Keratinocyte (primary cell): ENCODE results near the gene RNH1. TPM values are rescaled to one million over a fixed set of nuclear protein-coding genes. Genes with fewer than 3 reads are reported as not detected.

Experiments used
- DNase-seq: peaks from one replicate; pipeline ENCODE4 v3.0.0-alpha.2; 2011; ENCODE audit warnings: low read depth, missing footprints, low spot score
- FAIRE-seq: peaks from 2 replicates; lab custom pipeline; 2011; peaks lifted over from hg19 to GRCh38; lab: Jason Lieb, UNC
- H2AFZ ChIP-seq: 2 replicates; pipeline ENCODE4 v1.6.0; 2012; ENCODE audit warnings: low read length, control low read depth, inconsistent platforms; ENCODE audit not compliant: control insufficient read depth
- H3K27ac ChIP-seq: 2 replicates; pipeline ENCODE4 v1.5.1; 2011; ENCODE audit warnings: low read length; ENCODE audit not compliant: control insufficient read depth, insufficient read depth
- H3K27me3 ChIP-seq: 3 replicates; pipeline ENCODE4 v1.6.0; 2011; ENCODE audit warnings: low read length; ENCODE audit not compliant: control insufficient read depth, insufficient read depth; ENCODE audit errors: extremely low read depth
- H3K36me3 ChIP-seq, 2 experiments: 2 replicates in 1 of 2; 3 replicates in 1 of 2; pipeline ENCODE4 v1.5.1; 2011; ENCODE audit warnings: low read length in 2 of 2, mild to moderate bottlenecking in 1 of 2; ENCODE audit not compliant: control insufficient read depth in 2 of 2, insufficient read depth in 2 of 2; ENCODE audit errors: extremely low read depth in 1 of 2
- H3K4me1 ChIP-seq: 3 replicates; pipeline ENCODE4 v1.5.1; 2011; ENCODE audit warnings: low read length; ENCODE audit not compliant: control insufficient read depth, insufficient read depth; ENCODE audit errors: extremely low read depth
- H3K4me2 ChIP-seq: 3 replicates; pipeline ENCODE4 v1.6.0; 2011; ENCODE audit warnings: low read depth, low read length; ENCODE audit not compliant: control insufficient read depth, insufficient read depth; ENCODE audit errors: extremely low read depth
- H3K4me3 ChIP-seq, 3 experiments: fragments of 200-600 bp in 1 of 3; sonication (generic) in 1 of 3; 2 replicates in 2 of 3; 3 replicates in 1 of 3; pipeline ENCODE4 v1.5.1; 2011 to 2016; ENCODE audit warnings: low read length in 3 of 3, mild to moderate bottlenecking in 3 of 3, control low read depth in 2 of 3, inconsistent platforms in 1 of 3, low read depth in 1 of 3, mixed read lengths in 1 of 3, mixed run types in 1 of 3, moderate library complexity in 1 of 3; ENCODE audit not compliant: control insufficient read depth in 2 of 3, insufficient read depth in 2 of 3; ENCODE audit errors: extremely low read depth in 1 of 3
- H3K79me2 ChIP-seq: 2 replicates; pipeline ENCODE4 v1.6.0; 2012; ENCODE audit warnings: low read length; ENCODE audit not compliant: control insufficient read depth, insufficient read depth
- H3K9ac ChIP-seq: 3 replicates; pipeline ENCODE4 v1.6.0; 2011; ENCODE audit warnings: low read length; ENCODE audit not compliant: control insufficient read depth, insufficient read depth; ENCODE audit errors: extremely low read depth
- H3K9me1 ChIP-seq: 3 replicates; pipeline ENCODE4 v1.6.0; 2011; ENCODE audit warnings: low read length; ENCODE audit not compliant: control insufficient read depth, insufficient read depth; ENCODE audit errors: extremely low read depth
- H3K9me3 ChIP-seq: 2 replicates; pipeline ENCODE4 v1.5.1; 2012; ENCODE audit warnings: low read depth, low read length; ENCODE audit not compliant: control insufficient read depth
- H4K20me1 ChIP-seq: 3 replicates; pipeline ENCODE4 v1.6.0; 2011; ENCODE audit warnings: low read length; ENCODE audit not compliant: control insufficient read depth, insufficient read depth; ENCODE audit errors: extremely low read depth
- CTCF ChIP-seq, 3 experiments: IDR thresholded peaks in 1 of 3; conservative IDR thresholded peaks in 1 of 3; optimal IDR thresholded peaks in 1 of 3; 2 replicates in 2 of 3; 3 replicates in 1 of 3; pipeline versions ENCODE3 to v1.5.1; 2011; ENCODE audit warnings: low read length in 3 of 3, mild to moderate bottlenecking in 3 of 3, moderate library complexity in 2 of 3, control low read depth in 1 of 3, inconsistent platforms in 1 of 3; ENCODE audit not compliant: insufficient read depth in 2 of 3; ENCODE audit errors: extremely low read depth in 1 of 3
- EZH2 ChIP-seq: IDR thresholded peaks from one replicate; pipeline ENCODE4 v1.6.1; 2012; ENCODE audit warnings: inconsistent platforms, mild to moderate bottlenecking, low read length, moderate library complexity
- dilution Hi-C: fragments of 300-500 bp; cut with MboI; formaldehyde crosslinking; loops from one replicate; pipeline ENCODE4 v1.7.0; 2020; ENCODE audit warnings: low sequenced_read_pairs; ENCODE audit not compliant: extremely low pct_ligation_motif_present
- polyA plus RNA-seq, 5 experiments: library from polyadenylated mRNA; depleted of rRNA in 3 of 5; stranded (reverse) in 3 of 5; stranded (forward) in 1 of 5; unstranded in 1 of 5; fragments of >200 nt; gene quantifications; 1 replicate in 1 of 5; 2 replicates in 3 of 5; 3 replicates in 1 of 5; pipeline versions ENCODE4 v1.2.1 to v1.2.3, GENCODE V29; 2011 to 2012; ENCODE audit warnings: missing spikeins in 2 of 5, low read depth in 1 of 5, low replicate concordance in 1 of 5

The RNH1 gene
- polyA plus RNA-seq, 1 donor (not counting 4 experiments of a cell fraction or from before 2014, with no cell fraction given), result 92.0 TPM

DNA sequence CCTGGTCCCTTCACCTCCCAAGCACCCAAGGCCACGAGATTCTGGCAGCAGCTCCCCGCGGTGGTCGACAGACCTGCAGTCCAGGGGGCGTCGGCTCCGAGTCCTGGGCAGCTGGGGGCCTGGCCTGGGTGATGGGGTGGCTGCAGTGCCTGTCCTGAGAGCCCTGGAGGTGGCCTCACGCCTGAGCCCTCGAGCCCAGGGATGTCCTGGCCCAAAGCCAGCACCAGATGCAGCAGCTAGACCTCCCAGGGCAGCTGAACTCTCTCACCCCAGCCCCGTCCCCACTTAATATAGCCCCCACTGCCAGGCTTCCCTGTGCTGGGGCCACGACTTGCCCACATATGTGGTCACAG is 46.9 kb upstream of the RNH1 start:
- DNase-seq (no peak), FAIRE-seq (no peak)
- Histone ChIP-seq H3K4me3 (no peak overlapping the region), H3K9me1 (no peaks in the 10 kb centered on the region), H3K9me3 (no peaks in the 10 kb centered on the region), H3K27ac (no peak overlapping the region), H3K36me3 (no peaks in the 10 kb centered on the region), H3K27me3 (peaks cover 31% of the 10 kb centered on the region), H3K79me2 (no peaks in the 10 kb centered on the region), H3K4me2 (no peak overlapping the region), H4K20me1 (no peaks in the 10 kb centered on the region), H2AFZ (no peak overlapping the region), H3K4me1 (no peaks in the 10 kb centered on the region), H3K9ac (no peak overlapping the region)
- dilution Hi-C loops, result no loop called here
- TF ChIP-seq CTCF (optimal IDR thresholded peaks at IDR 0.05 in 1 of 3, IDR thresholded peaks at IDR 0.05 in 1 of 3, conservative IDR thresholded peaks at IDR 0.05 in 1 of 3; ENCODE audit: extremely low read depth in 1 of 3, insufficient read depth in 2 of 3, low read length in 3 of 3) (no peak), EZH2 (no peak)

GRCh38 chr11:553083-553987 is 46.3 kb upstream of the RNH1 start:
- no peak for TF ChIP-seq CTCF (optimal IDR thresholded peaks at IDR 0.05 in 1 of 3, IDR thresholded peaks at IDR 0.05 in 1 of 3, conservative IDR thresholded peaks at IDR 0.05 in 1 of 3; ENCODE audit: extremely low read depth in 1 of 3, insufficient read depth in 2 of 3, low read length in 3 of 3)
- no peak for TF ChIP-seq EZH2
- no peak overlapping the region for H3K27ac ChIP-seq
- no peaks in the 10 kb centered on the region for H3K79me2 ChIP-seq
- H3K4me1 ChIP-seq, result no peaks in the 10 kb centered on the region
- H3K27me3 ChIP-seq, result peaks cover 31% of the 10 kb centered on the region
- H3K9ac ChIP-seq, result no peak overlapping the region
- no peaks in the 10 kb centered on the region for H4K20me1 ChIP-seq
- H3K9me1 ChIP-seq, result no peaks in the 10 kb centered on the region
- no peak overlapping the region for H3K4me3 ChIP-seq
- DNase-seq, result no peak
- no peak overlapping the region for H2AFZ ChIP-seq
- dilution Hi-C loops, result no loop called here
- no peak overlapping the region for H3K4me2 ChIP-seq
- no peak for FAIRE-seq
- H3K36me3 ChIP-seq, result no peaks in the 10 kb centered on the region
- no peaks in the 10 kb centered on the region for H3K9me3 ChIP-seq
